Vagina (tissue), 2 donors: Measurements from ENCODE around the gene NPM1.
"Not testable (repeated sequence)": the region's sequence is repeated elsewhere in the genome, so short reads cannot be mapped to it uniquely, and the experiment has no call there.

ENCODE experiments used
- POLR2AphosphoS5 ChIP-seq, 2 donors: sonication (generic); formaldehyde crosslinking; IDR thresholded peaks; one replicate each; pipeline ENCODE4 v1.9.0; 2017; ENCODE audit warnings: antibody characterized with exemption in 2 of 2, mild to moderate bottlenecking in 2 of 2, low read depth in 1 of 2; ENCODE audit not compliant: insufficient read depth in 1 of 2
- TF ChIP-seq, protein P1 (sequence below), 3 experiments: fragments of 450-650 bp in 2 of 3; fragments of 200-600 bp in 1 of 3; sonication (generic) in 1 of 3; IDR thresholded peaks; one replicate each; pipeline ENCODE4 v1.5.1; 2017 to 2019; ENCODE audit warnings: antibody characterized with exemption in 3 of 3, mild to moderate bottlenecking in 2 of 3, moderate library complexity in 2 of 3

DNA sequence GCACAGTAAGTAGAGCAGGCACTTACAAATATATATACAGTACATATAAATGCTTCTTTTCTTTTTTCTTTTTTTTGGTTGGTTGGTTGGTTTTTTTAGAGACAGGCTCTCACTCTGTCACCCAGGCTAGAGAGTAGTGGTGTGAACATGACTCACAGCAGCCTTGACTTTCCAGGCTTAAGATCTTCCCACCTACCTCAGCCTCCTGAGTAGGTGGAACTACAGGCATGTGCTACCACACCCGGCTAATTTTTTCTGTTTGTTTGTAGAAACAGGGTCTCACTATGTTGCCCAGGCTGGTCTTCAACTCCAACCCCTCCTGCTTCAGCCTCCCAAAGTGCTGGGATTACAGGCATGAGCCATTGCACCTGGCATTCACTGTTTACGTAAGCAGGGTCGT is 2.6 kb upstream of the NPM1 start:
- TF ChIP-seq, protein P1, sequence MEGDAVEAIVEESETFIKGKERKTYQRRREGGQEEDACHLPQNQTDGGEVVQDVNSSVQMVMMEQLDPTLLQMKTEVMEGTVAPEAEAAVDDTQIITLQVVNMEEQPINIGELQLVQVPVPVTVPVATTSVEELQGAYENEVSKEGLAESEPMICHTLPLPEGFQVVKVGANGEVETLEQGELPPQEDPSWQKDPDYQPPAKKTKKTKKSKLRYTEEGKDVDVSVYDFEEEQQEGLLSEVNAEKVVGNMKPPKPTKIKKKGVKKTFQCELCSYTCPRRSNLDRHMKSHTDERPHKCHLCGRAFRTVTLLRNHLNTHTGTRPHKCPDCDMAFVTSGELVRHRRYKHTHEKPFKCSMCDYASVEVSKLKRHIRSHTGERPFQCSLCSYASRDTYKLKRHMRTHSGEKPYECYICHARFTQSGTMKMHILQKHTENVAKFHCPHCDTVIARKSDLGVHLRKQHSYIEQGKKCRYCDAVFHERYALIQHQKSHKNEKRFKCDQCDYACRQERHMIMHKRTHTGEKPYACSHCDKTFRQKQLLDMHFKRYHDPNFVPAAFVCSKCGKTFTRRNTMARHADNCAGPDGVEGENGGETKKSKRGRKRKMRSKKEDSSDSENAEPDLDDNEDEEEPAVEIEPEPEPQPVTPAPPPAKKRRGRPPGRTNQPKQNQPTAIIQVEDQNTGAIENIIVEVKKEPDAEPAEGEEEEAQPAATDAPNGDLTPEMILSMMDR (IDR thresholded peaks at IDR 0.05): not testable (repeated sequence)
- TF ChIP-seq POLR2AphosphoS5 (IDR thresholded peaks at IDR 0.05; ENCODE audit: insufficient read depth in 1 of 2, low read depth in 1 of 2): not testable (repeated sequence)
